Right forelimb (tissue), 1 donor: Measurements from ENCODE around the gene PIERCE2.
"Not testable (repeated sequence)": the region's sequence is repeated elsewhere in the genome, so short reads cannot be mapped to it uniquely, and the experiment has no call there.

ENCODE experiments used
- DNase-seq: peaks from one replicate; pipeline ENCODE4 v3.0.0-alpha.2; 2018

Gene PIERCE2

GRCh38 chr15:55408012-55408928, at the start of gene PIERCE2, which contains the start of gene CCPG1:
PIERCE2 (plus strand) TSS chr15:55408495; CDS start chr15:55408769, 274 bp downstream.
CCPG1 (minus strand) TSS chr15:55408359; CDS start chr15:55389424, 18,935 bp downstream.
- DNase-seq: peak; percentile 95

GRCh38 chr15:55360256-55360655, 48.0 kb upstream of the PIERCE2 start:
- DNase-seq: no peak

GRCh38 chr15:55361048-55361447, 47.2 kb upstream of the PIERCE2 start:
- no peak for DNase-seq

GRCh38 chr15:55362641-55363040, 45.7 kb upstream of the PIERCE2 start:
- no peak for DNase-seq

- no peak for DNase-seq
These were observed 41.3 kb upstream of the PIERCE2 start for GRCh38 chr15:55366981-55367380.

- no peak for DNase-seq
These were observed 35.4 kb upstream of the PIERCE2 start for GRCh38 chr15:55372701-55373440.

GRCh38 chr15:55379095-55379494, 29.2 kb upstream of the PIERCE2 start:
- no peak for DNase-seq

- no peak for DNase-seq
These were observed 26.7 kb upstream of the PIERCE2 start for GRCh38 chr15:55381595-55381994.

GRCh38 chr15:55383687-55384086, 24.6 kb upstream of the PIERCE2 start:
- DNase-seq: no peak

GRCh38 chr15:55387027-55387426, 21.3 kb upstream of the PIERCE2 start:
- DNase-seq: no peak

- DNase-seq: no peak
These were observed 19.1 kb upstream of the PIERCE2 start for GRCh38 chr15:55389264-55389607.

- no peak for DNase-seq
These were observed 13.6 kb upstream of the PIERCE2 start for GRCh38 chr15:55394694-55395093.

GRCh38 chr15:55398243-55398642, 10.1 kb upstream of the PIERCE2 start:
- DNase-seq: no peak

GRCh38 chr15:55400050-55400449, 8.2 kb upstream of the PIERCE2 start:
- DNase-seq: not testable (repeated sequence)

- no peak for DNase-seq
These were observed 6.5 kb upstream of the PIERCE2 start for GRCh38 chr15:55401786-55402246.

GRCh38 chr15:55402707-55403106, 5.6 kb upstream of the PIERCE2 start:
- no peak for DNase-seq

- no peak for DNase-seq
These were observed 4.8 kb upstream of the PIERCE2 start for GRCh38 chr15:55403531-55403930.

GRCh38 chr15:55407498-55408011, 740 bp upstream of the PIERCE2 start:
- no peak for DNase-seq

- DNase-seq: not testable (repeated sequence)
These were observed 681 bp downstream of the PIERCE2 start for GRCh38 chr15:55408976-55409375.

- not testable (repeated sequence) for DNase-seq
These were observed 9.4 kb downstream of the PIERCE2 start for GRCh38 chr15:55417678-55418077.

GRCh38 chr15:55420171-55420866, 12.0 kb downstream of the PIERCE2 start:
- DNase-seq: no peak

- DNase-seq: no peak
These were observed 13.8 kb downstream of the PIERCE2 start for GRCh38 chr15:55422089-55422488.
